DND-41 (cell line): ENCODE results near the gene SEC24C.

Experiments
- EZH2 ChIP-seq: IDR thresholded peaks from 3 replicates; pipeline ENCODE4 v1.6.1; 2012; ENCODE audit warnings: borderline replicate concordance, low read depth, mild to moderate bottlenecking, moderate library complexity, low read length, inconsistent platforms; ENCODE audit not compliant: severe bottlenecking
- TF ChIP-seq, protein P1 (sequence below): IDR thresholded peaks from 2 replicates; pipeline ENCODE4 v1.5.1; 2012; ENCODE audit warnings: borderline replicate concordance, low read length, moderate library complexity, mild to moderate bottlenecking; ENCODE audit not compliant: poor library complexity, severe bottlenecking; ENCODE audit errors: extremely low read depth

DNA sequence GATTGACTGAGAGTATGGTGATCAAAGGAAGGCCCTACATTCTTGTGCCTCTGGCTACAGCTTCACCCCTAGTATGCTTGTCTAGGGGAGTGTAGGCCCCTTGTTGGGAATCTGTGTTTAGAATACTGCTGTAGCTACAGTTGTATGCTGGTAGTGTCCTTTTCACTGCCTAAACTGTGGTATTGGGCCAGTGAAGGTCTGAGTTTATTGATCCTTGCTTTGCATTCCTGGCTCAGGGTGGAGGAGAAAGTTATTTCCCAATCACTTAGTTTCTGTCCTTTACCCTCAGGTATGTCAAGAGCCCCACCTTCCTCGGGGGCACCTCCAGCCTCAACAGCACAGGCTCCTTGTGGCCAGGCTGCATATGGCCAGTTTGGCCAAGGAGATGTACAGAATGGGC lies 6.6 kb downstream of the SEC24C start:
- TF ChIP-seq, protein P1, sequence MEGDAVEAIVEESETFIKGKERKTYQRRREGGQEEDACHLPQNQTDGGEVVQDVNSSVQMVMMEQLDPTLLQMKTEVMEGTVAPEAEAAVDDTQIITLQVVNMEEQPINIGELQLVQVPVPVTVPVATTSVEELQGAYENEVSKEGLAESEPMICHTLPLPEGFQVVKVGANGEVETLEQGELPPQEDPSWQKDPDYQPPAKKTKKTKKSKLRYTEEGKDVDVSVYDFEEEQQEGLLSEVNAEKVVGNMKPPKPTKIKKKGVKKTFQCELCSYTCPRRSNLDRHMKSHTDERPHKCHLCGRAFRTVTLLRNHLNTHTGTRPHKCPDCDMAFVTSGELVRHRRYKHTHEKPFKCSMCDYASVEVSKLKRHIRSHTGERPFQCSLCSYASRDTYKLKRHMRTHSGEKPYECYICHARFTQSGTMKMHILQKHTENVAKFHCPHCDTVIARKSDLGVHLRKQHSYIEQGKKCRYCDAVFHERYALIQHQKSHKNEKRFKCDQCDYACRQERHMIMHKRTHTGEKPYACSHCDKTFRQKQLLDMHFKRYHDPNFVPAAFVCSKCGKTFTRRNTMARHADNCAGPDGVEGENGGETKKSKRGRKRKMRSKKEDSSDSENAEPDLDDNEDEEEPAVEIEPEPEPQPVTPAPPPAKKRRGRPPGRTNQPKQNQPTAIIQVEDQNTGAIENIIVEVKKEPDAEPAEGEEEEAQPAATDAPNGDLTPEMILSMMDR = no peak
- no peak for TF ChIP-seq EZH2
